OCI-LY7 (cell line): ENCODE data around the gene PRKG1. TPM values are rescaled to one million over a fixed set of nuclear protein-coding genes. Genes with fewer than 3 reads are reported as not detected.

ENCODE experiments used
- BruUV-seq: library from RNA; stranded (reverse); fragments of 400-500 nt; replicated peaks from 2 replicates; lab custom pipeline; 2021; lab: Mats Ljungman, UMichigan
- CTCF ChIA-PET: fragments of 300-600 bp; sonication (Branson Sonifier 250); formaldehyde crosslinking; loops from one replicate; lab custom pipeline; 2022; ENCODE audit warnings: antibody characterized with exemption; ENCODE audit not compliant: unreplicated experiment; lab: Charles Lee
- POLR2A ChIA-PET: fragments of 300-600 bp; sonication (Branson Sonifier 250); formaldehyde crosslinking; loops from one replicate; lab custom pipeline; 2022; ENCODE audit warnings: antibody characterized with exemption; lab: Charles Lee
- DNase-seq: peaks from one replicate; pipeline ENCODE4 v3.0.0-alpha.2; 2015; ENCODE audit warnings: low spot score
- H2AFZ ChIP-seq: fragments of 200-600 bp; sonication (generic), shearing (Covaris generic); 2 replicates; pipeline ENCODE4 v1.6.1; 2014; ENCODE audit warnings: mild to moderate bottlenecking, antibody characterized with exemption, low read length, moderate library complexity
- H3K27ac ChIP-seq: fragments of 200-600 bp; sonication (generic); 2 replicates; pipeline ENCODE4 v1.5.1; 2014; ENCODE audit warnings: mixed run types, low read depth, mild to moderate bottlenecking, moderate library complexity, low read length, inconsistent platforms; ENCODE audit not compliant: poor library complexity, severe bottlenecking
- H3K36me3 ChIP-seq: fragments of 200-600 bp; sonication (generic); 2 replicates; pipeline ENCODE4 v1.6.1; 2014; ENCODE audit warnings: mild to moderate bottlenecking, antibody characterized with exemption, low read length, moderate library complexity, mixed read lengths; ENCODE audit not compliant: insufficient read depth
- H3K4me1 ChIP-seq: fragments of 200-600 bp; sonication (generic); 2 replicates; pipeline ENCODE4 v1.5.1; 2014; ENCODE audit warnings: mild to moderate bottlenecking, low read length; ENCODE audit not compliant: insufficient read depth, poor library complexity, severe bottlenecking
- H3K4me2 ChIP-seq: fragments of 200-600 bp; sonication (generic); 2 replicates; pipeline ENCODE4 v1.6.1; 2014; ENCODE audit warnings: mild to moderate bottlenecking, low read length
- H3K4me3 ChIP-seq: fragments of 200-600 bp; sonication (generic); 2 replicates; pipeline ENCODE4 v1.5.1; 2014; ENCODE audit warnings: mild to moderate bottlenecking, low read depth, low read length; ENCODE audit not compliant: poor library complexity, severe bottlenecking
- H3K79me2 ChIP-seq: fragments of 200-600 bp; sonication (generic); 2 replicates; pipeline ENCODE4 v1.6.1; 2016; ENCODE audit warnings: low read depth, mild to moderate bottlenecking, low read length, moderate library complexity, mixed read lengths; ENCODE audit not compliant: insufficient read depth
- H3K9me2 ChIP-seq: fragments of 200-600 bp; sonication (generic); 2 replicates; pipeline ENCODE4 v1.6.1; 2016; ENCODE audit warnings: mild to moderate bottlenecking, low read length, mixed read lengths; ENCODE audit not compliant: insufficient read depth
- H3K9me3 ChIP-seq: fragments of 200-600 bp; sonication (generic); 2 replicates; pipeline ENCODE4 v1.6.1; 2014; ENCODE audit warnings: mild to moderate bottlenecking, mixed run types, low read length, mixed read lengths
- H4K20me1 ChIP-seq: fragments of 200-600 bp; sonication (generic); 2 replicates; pipeline ENCODE4 v1.6.1; 2014; ENCODE audit warnings: mild to moderate bottlenecking, antibody characterized with exemption, low read length, moderate library complexity, mixed read lengths; ENCODE audit not compliant: insufficient read depth
- CTCF ChIP-seq: fragments of 200-600 bp; sonication (generic); conservative IDR thresholded peaks from 2 replicates; pipeline ENCODE4 v1.5.1; 2014; ENCODE audit warnings: mild to moderate bottlenecking, antibody characterized with exemption, low read length, moderate library complexity, mixed read lengths
- EZH2phosphoT487 ChIP-seq: fragments of 200-600 bp; sonication (generic); IDR thresholded peaks from 2 replicates; pipeline ENCODE4 v1.6.1; 2018; ENCODE audit warnings: low read depth, borderline replicate concordance, mild to moderate bottlenecking, mixed run types, antibody characterized with exemption, low read length, moderate library complexity, mixed read lengths
- intact Hi-C: fragments of 100-400 bp; cut with micrococcal nuclease; formaldehyde crosslinking; loops from one replicate; pipeline ENCODE4 v1.10.0; 2022; ENCODE audit not compliant: unreplicated experiment
- total RNA-seq, 2 experiments: library from RNA; depleted of rRNA in 1 of 2; stranded (reverse); fragments of >200 nt in 1 of 2; shearing (Covaris generic) in 1 of 2; gene quantifications; 2 replicates each; pipeline ENCODE4 v1.2.3, GENCODE V29; 2014 to 2022

The PRKG1 gene
- total RNA-seq, 2 experiments from 2014 or later, result not detected

- POLR2A ChIA-PET, result interaction anchor here (0.6 to 1.0 kb wide), 2 partner anchors 8 to 1296 kb away, joined by 3 to 4 read pairs; no protein-coding TSS in a partner anchor
- H3K4me1 ChIP-seq, result no peaks in the 10 kb centered on the region
- no peaks in the 10 kb centered on the region for H3K36me3 ChIP-seq
- no peak overlapping the region for H3K4me2 ChIP-seq
- no peak for DNase-seq
- no peaks in the 10 kb centered on the region for H3K9me2 ChIP-seq
- BruUV-seq, result no TSS peak
- TF ChIP-seq CTCF (no peak), EZH2phosphoT487 (no peak)
- no peak overlapping the region for H2AFZ ChIP-seq
- H3K27ac ChIP-seq, result no peak overlapping the region
- H4K20me1 ChIP-seq, result no peaks in the 10 kb centered on the region
- no peaks in the 10 kb centered on the region for H3K9me3 ChIP-seq
- no peak overlapping the region for H3K4me3 ChIP-seq
- intact Hi-C loops, result no loop called here
- H3K79me2 ChIP-seq, result no peaks in the 10 kb centered on the region
- CTCF ChIA-PET, result no interaction called here
Observed at GRCh38 chr10:52252307-52252706, 1178.0 kb downstream of the PRKG1 start.

GRCh38 chr10:52256832-52257691 lies 1182.8 kb downstream of the PRKG1 start:
- H3K4me3 ChIP-seq, result no peak overlapping the region
- H3K27ac ChIP-seq, result no peak overlapping the region
- intact Hi-C loops, result no loop called here
- H3K79me2 ChIP-seq, result no peaks in the 10 kb centered on the region
- BruUV-seq, result no TSS peak
- POLR2A ChIA-PET, result no interaction called here
- CTCF ChIA-PET, result no interaction called here
- no peaks in the 10 kb centered on the region for H3K9me3 ChIP-seq
- no peak overlapping the region for H3K4me2 ChIP-seq
- DNase-seq, result no peak
- no peaks in the 10 kb centered on the region for H3K4me1 ChIP-seq
- no peaks in the 10 kb centered on the region for H3K9me2 ChIP-seq
- no peak overlapping the region for H2AFZ ChIP-seq
- no peak for TF ChIP-seq EZH2phosphoT487
- no peak for TF ChIP-seq CTCF
- H4K20me1 ChIP-seq, result no peaks in the 10 kb centered on the region
- no peaks in the 10 kb centered on the region for H3K36me3 ChIP-seq

- Histone ChIP-seq H3K4me1 (no peaks in the 10 kb centered on the region), H3K4me2 (no peak overlapping the region), H3K27ac (no peak overlapping the region), H2AFZ (no peak overlapping the region), H3K79me2 (no peaks in the 10 kb centered on the region), H3K9me3 (no peaks in the 10 kb centered on the region), H3K36me3 (no peaks in the 10 kb centered on the region), H3K4me3 (no peak overlapping the region), H3K9me2 (no peaks in the 10 kb centered on the region), H4K20me1 (no peaks in the 10 kb centered on the region)
- TF ChIP-seq CTCF, result no peak
- TF ChIP-seq EZH2phosphoT487, result no peak
- CTCF ChIA-PET, result no interaction called here
- BruUV-seq, result no TSS peak
- intact Hi-C loops, result no loop called here
- no peak for DNase-seq
- POLR2A ChIA-PET, result no interaction called here
Observed at GRCh38 chr10:52257692-52258075, 1183.4 kb downstream of the PRKG1 start.
